Effector memory CD8-positive, alpha-beta T cell (primary cell): ENCODE measurements around the gene KAT2B.
"Not testable (repeated sequence)": the region's sequence is repeated elsewhere in the genome, so short reads cannot be mapped to it uniquely, and the experiment has no call there.

ENCODE experiments used
- ATAC-seq: fragments of 150-1000 bp; cut with Tn5 transposase; replicated peaks from 2 replicates; pipeline ENCODE4 v1.10.0; 2021; ENCODE audit warnings: mild to moderate bottlenecking, moderate library complexity
- DNase-seq, 3 experiments: peaks; one replicate each; pipeline ENCODE4 v3.0.0; 2021
- H3K27ac Mint-ChIP-seq, 2 donors: one replicate each; pipeline ENCODE4 v1.8.0; 2022; ENCODE audit warnings: mild to moderate bottlenecking in 2 of 2, mixed read lengths in 2 of 2, moderate library complexity in 2 of 2
- H3K27me3 Mint-ChIP-seq, 2 donors: one replicate each; pipeline ENCODE4 v1.8.0; 2022; ENCODE audit warnings: mixed read lengths in 2 of 2
- H3K36me3 Mint-ChIP-seq: one replicate; pipeline ENCODE4 v1.8.0; 2022; ENCODE audit warnings: mild to moderate bottlenecking, moderate library complexity, mixed read lengths; ENCODE audit not compliant: insufficient read depth
- H3K4me1 Mint-ChIP-seq, 2 donors: one replicate each; pipeline ENCODE4 v1.8.0; 2022; ENCODE audit warnings: low read depth in 2 of 2, mixed read lengths in 2 of 2
- H3K4me3 Mint-ChIP-seq, 2 donors: one replicate each; pipeline ENCODE4 v1.8.0; 2022; ENCODE audit warnings: mild to moderate bottlenecking in 2 of 2, mixed read lengths in 2 of 2, moderate library complexity in 2 of 2
- H3K9me3 Mint-ChIP-seq, 2 donors: one replicate each; pipeline ENCODE4 v1.8.0; 2022; ENCODE audit warnings: mixed read lengths in 2 of 2
- total RNA-seq, 9 experiments: gene quantifications; one replicate each; lab custom pipeline; 2026; lab: John Stamatoyannopoulos, UW

KAT2B gene
- 54.4 to 218 (median 120) reads per million in 9 experiments for total RNA-seq

- peak within 1 kb of the TSS; percentile 98 to 99 for H3K4me3 Mint-ChIP-seq
- peak; percentile 78 to 79 (median 79) for DNase-seq
- peaks cover 28% of the 10 kb centered on the region for H3K36me3 Mint-ChIP-seq
- peak; percentile 69 for ATAC-seq
- peak within 1 kb of the TSS; percentile 97 to 98 for H3K27ac Mint-ChIP-seq
- H3K27me3 Mint-ChIP-seq = no peaks in the 10 kb centered on the region
- H3K9me3 Mint-ChIP-seq = no peaks in the 10 kb centered on the region
- H3K4me1 Mint-ChIP-seq = peaks cover 34 to 44% of the 10 kb centered on the region in 2 donors
These were observed at the start of gene KAT2B for GRCh38 chr3:20039765-20040547. TSS of gene KAT2B (plus strand) at chr3:20040446. CDS start at chr3:20040478, 32 bp downstream.

- no peak for DNase-seq
These were observed 45.5 kb upstream of the KAT2B start for GRCh38 chr3:19994796-19995195.

GRCh38 chr3:19997502-19997901 lies 42.7 kb upstream of the KAT2B start:
- H3K4me1 Mint-ChIP-seq = no peaks in the 10 kb centered on the region
- no peak overlapping the region for H3K27ac Mint-ChIP-seq
- peaks cover 3% of the 10 kb centered on the region for H3K36me3 Mint-ChIP-seq
- DNase-seq = no peak
- H3K4me3 Mint-ChIP-seq = no peak overlapping the region
- H3K27me3 Mint-ChIP-seq = no peaks in the 10 kb centered on the region
- H3K9me3 Mint-ChIP-seq = no peaks in the 10 kb centered on the region
- no peak for ATAC-seq

More at GRCh38 chr3:19994796-19995195, 45.5 kb upstream of the KAT2B start:
- H3K9me3 Mint-ChIP-seq = no peaks in the 10 kb centered on the region
- no peak for ATAC-seq
- no peaks in the 10 kb centered on the region for H3K27me3 Mint-ChIP-seq
- peaks cover 3% of the 10 kb centered on the region for H3K36me3 Mint-ChIP-seq
- no peaks in the 10 kb centered on the region for H3K4me1 Mint-ChIP-seq
- no peak overlapping the region for H3K27ac Mint-ChIP-seq
- H3K4me3 Mint-ChIP-seq = no peak overlapping the region

- DNase-seq = no peak
- no peaks in the 10 kb centered on the region for H3K27me3 Mint-ChIP-seq
- H3K36me3 Mint-ChIP-seq = no peaks in the 10 kb centered on the region
- no peak overlapping the region for H3K4me3 Mint-ChIP-seq
- no peaks in the 10 kb centered on the region for H3K9me3 Mint-ChIP-seq
- no peaks in the 10 kb centered on the region for H3K4me1 Mint-ChIP-seq
- ATAC-seq = no peak
- H3K27ac Mint-ChIP-seq = no peak overlapping the region
These were observed 38.3 kb upstream of the KAT2B start for GRCh38 chr3:20001932-20002331.

GRCh38 chr3:20007960-20008359 lies 32.3 kb upstream of the KAT2B start:
- DNase-seq (no peak), ATAC-seq (no peak)
- Mint-ChIP-seq H3K27me3 (no peaks in the 10 kb centered on the region), H3K4me3 (no peak overlapping the region), H3K4me1 (no peaks in the 10 kb centered on the region), H3K9me3 (no peaks in the 10 kb centered on the region), H3K36me3 (no peaks in the 10 kb centered on the region), H3K27ac (no peak overlapping the region)

- no peaks in the 10 kb centered on the region for H3K36me3 Mint-ChIP-seq
- no peaks in the 10 kb centered on the region for H3K9me3 Mint-ChIP-seq
- H3K27me3 Mint-ChIP-seq = no peaks in the 10 kb centered on the region
- no peaks in the 10 kb centered on the region for H3K4me1 Mint-ChIP-seq
- ATAC-seq (no peak), DNase-seq (no peak)
- no peak overlapping the region for H3K27ac Mint-ChIP-seq
- no peak overlapping the region for H3K4me3 Mint-ChIP-seq
These were observed 31.6 kb upstream of the KAT2B start for GRCh38 chr3:20008646-20009045.

- Mint-ChIP-seq H3K36me3 (no peaks in the 10 kb centered on the region), H3K4me1 (no peaks in the 10 kb centered on the region), H3K27me3 (no peaks in the 10 kb centered on the region), H3K9me3 (no peaks in the 10 kb centered on the region), H3K4me3 (no peak within 1 kb of the TSS), H3K27ac (no peak within 1 kb of the TSS)
- no peak for DNase-seq
- no peak for ATAC-seq
These were observed 28.1 kb upstream of the KAT2B start, which contains the start of gene PP2D1 for GRCh38 chr3:20012164-20012563. TSS of gene PP2D1 (minus strand) at chr3:20012264. CDS start at chr3:20012072, 192 bp downstream.

GRCh38 chr3:20013396-20013795 lies 26.9 kb upstream of the KAT2B start:
- Mint-ChIP-seq H3K4me1 (no peaks in the 10 kb centered on the region), H3K27ac (no peak overlapping the region), H3K4me3 (no peak overlapping the region), H3K27me3 (no peaks in the 10 kb centered on the region), H3K9me3 (no peaks in the 10 kb centered on the region), H3K36me3 (no peaks in the 10 kb centered on the region)
- DNase-seq = no peak
- no peak for ATAC-seq

- no peak for ATAC-seq
- Mint-ChIP-seq H3K4me3 (no peak overlapping the region), H3K9me3 (no peaks in the 10 kb centered on the region), H3K27ac (no peak overlapping the region), H3K27me3 (no peaks in the 10 kb centered on the region), H3K36me3 (no peaks in the 10 kb centered on the region), H3K4me1 (no peaks in the 10 kb centered on the region)
- no peak for DNase-seq
These were observed 24.7 kb upstream of the KAT2B start for GRCh38 chr3:20015525-20015924.

GRCh38 chr3:20016076-20016475 lies 24.2 kb upstream of the KAT2B start:
- DNase-seq, H3K4me3 Mint-ChIP-seq, H3K9me3 Mint-ChIP-seq, H3K27me3 Mint-ChIP-seq, ATAC-seq, H3K36me3 Mint-ChIP-seq, H3K27ac Mint-ChIP-seq, H3K4me1 Mint-ChIP-seq: not testable (repeated sequence)

GRCh38 chr3:20022954-20023622 lies 17.2 kb upstream of the KAT2B start:
- Mint-ChIP-seq H3K4me3 (no peak overlapping the region), H3K9me3 (no peaks in the 10 kb centered on the region), H3K4me1 (no peaks in the 10 kb centered on the region), H3K27ac (no peak overlapping the region), H3K36me3 (peaks cover 3% of the 10 kb centered on the region), H3K27me3 (no peaks in the 10 kb centered on the region)
- no peak for ATAC-seq
- DNase-seq = no peak

- H3K36me3 Mint-ChIP-seq = peaks cover 3% of the 10 kb centered on the region
- H3K27ac Mint-ChIP-seq = peak overlapping the region in 1 of 2 donors; percentile 5
- ATAC-seq = no peak
- no peak for DNase-seq
- no peaks in the 10 kb centered on the region for H3K27me3 Mint-ChIP-seq
- no peaks in the 10 kb centered on the region for H3K4me1 Mint-ChIP-seq
- no peaks in the 10 kb centered on the region for H3K9me3 Mint-ChIP-seq
- H3K4me3 Mint-ChIP-seq = no peak overlapping the region
These were observed 16.4 kb upstream of the KAT2B start for GRCh38 chr3:20023623-20024405.

- no peaks in the 10 kb centered on the region for H3K27me3 Mint-ChIP-seq
- no peak for ATAC-seq
These were observed 13.1 kb upstream of the KAT2B start for GRCh38 chr3:20027136-20027535.

More at GRCh38 chr3:20027136-20027535, 13.1 kb upstream of the KAT2B start:
- no peak overlapping the region for H3K4me3 Mint-ChIP-seq
- no peak for DNase-seq
- H3K4me1 Mint-ChIP-seq = no peaks in the 10 kb centered on the region
- H3K27ac Mint-ChIP-seq = no peak overlapping the region
- peaks cover 3% of the 10 kb centered on the region for H3K36me3 Mint-ChIP-seq
- no peaks in the 10 kb centered on the region for H3K9me3 Mint-ChIP-seq
